IMR-90 (cell line): ENCODE results near the gene GTF3C1.
A peak's percentile ranks its signal among the peaks of the same experiment; 100 is the strongest.

Source experiments
- CEBPB ChIP-seq: IDR thresholded peaks from 2 replicates; pipeline ENCODE4 v1.6.1; 2012; ENCODE audit warnings: low read depth, low read length, improper control_type of control experiment
- CTCF ChIP-seq: conservative IDR thresholded peaks from 2 replicates; pipeline ENCODE4 v1.5.1; 2012; ENCODE audit warnings: mild to moderate bottlenecking, low read depth, low read length, improper control_type of control experiment
- FOS ChIP-seq: fragments of 150-350 bp; IDR thresholded peaks from 2 replicates; pipeline ENCODE4 v1.6.1; 2016; ENCODE audit warnings: low read depth, low read length
- MAFK ChIP-seq: IDR thresholded peaks from 2 replicates; pipeline ENCODE4 v1.6.1; 2012; ENCODE audit warnings: low read depth, low read length, improper control_type of control experiment
- MAZ ChIP-seq: IDR thresholded peaks from 2 replicates; pipeline ENCODE4 v1.6.1; 2012; ENCODE audit warnings: low read depth, mild to moderate bottlenecking, low read length, improper control_type of control experiment, moderate library complexity, borderline replicate concordance
- MXI1 ChIP-seq: IDR thresholded peaks from 2 replicates; pipeline ENCODE4 v1.6.1; 2012; ENCODE audit warnings: low read depth, mild to moderate bottlenecking, low read length, moderate library complexity, borderline replicate concordance
- POLR2A ChIP-seq: IDR thresholded peaks from 2 replicates; pipeline ENCODE4 v1.6.1; 2012; ENCODE audit warnings: mild to moderate bottlenecking, low read depth, low read length
- RAD21 ChIP-seq: IDR thresholded peaks from 2 replicates; pipeline ENCODE4 v1.6.1; 2012; ENCODE audit warnings: low read length, improper control_type of control experiment
- RCOR1 ChIP-seq: IDR thresholded peaks from 2 replicates; pipeline ENCODE4 v1.6.1; 2012; ENCODE audit warnings: mild to moderate bottlenecking, low read length, improper control_type of control experiment; ENCODE audit not compliant: insufficient replicate concordance
- SMC3 ChIP-seq: fragments of 150-350 bp; IDR thresholded peaks from 2 replicates; pipeline ENCODE4 v1.6.1; 2016; ENCODE audit warnings: low read depth, mild to moderate bottlenecking, antibody characterized with exemption, low read length, moderate library complexity
- TF ChIP-seq, protein P1 (sequence below): fragments of 150-350 bp; IDR thresholded peaks from 2 replicates; pipeline ENCODE4 v1.6.1; 2016; ENCODE audit warnings: low read depth, mild to moderate bottlenecking, low read length, moderate library complexity, borderline replicate concordance
- TF ChIP-seq, protein P2 (sequence below): fragments of 150-350 bp; IDR thresholded peaks from 2 replicates; pipeline ENCODE4 v1.6.1; 2017; ENCODE audit warnings: mild to moderate bottlenecking, antibody characterized with exemption, low read length, low read depth

DNA sequence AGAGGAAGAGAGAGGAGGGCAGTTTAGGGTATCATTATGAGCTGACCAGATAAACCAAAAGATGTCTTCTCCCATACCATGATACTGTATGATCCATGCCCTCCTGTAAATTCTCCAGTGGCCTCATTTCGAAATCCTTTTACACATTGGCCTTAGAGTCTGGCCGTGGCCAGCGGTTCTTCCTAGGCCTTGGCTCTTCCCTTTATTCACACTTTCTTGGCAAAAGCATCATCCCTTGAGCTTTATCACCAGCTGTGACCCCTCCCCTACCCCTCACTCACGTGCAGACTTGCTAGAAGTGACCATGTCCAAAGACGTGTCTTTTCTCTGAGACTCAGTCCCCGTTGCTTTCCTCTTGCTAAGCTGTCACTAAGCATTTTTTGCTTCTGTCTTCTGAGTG is 23.0 kb upstream of the GTF3C1 start:
- no peak for TF ChIP-seq CTCF
- no peak for TF ChIP-seq MAFK
- TF ChIP-seq RCOR1, result no peak
- TF ChIP-seq FOS, result no peak
- TF ChIP-seq SMC3, result no peak
- no peak for TF ChIP-seq POLR2A
- TF ChIP-seq, protein P1, sequence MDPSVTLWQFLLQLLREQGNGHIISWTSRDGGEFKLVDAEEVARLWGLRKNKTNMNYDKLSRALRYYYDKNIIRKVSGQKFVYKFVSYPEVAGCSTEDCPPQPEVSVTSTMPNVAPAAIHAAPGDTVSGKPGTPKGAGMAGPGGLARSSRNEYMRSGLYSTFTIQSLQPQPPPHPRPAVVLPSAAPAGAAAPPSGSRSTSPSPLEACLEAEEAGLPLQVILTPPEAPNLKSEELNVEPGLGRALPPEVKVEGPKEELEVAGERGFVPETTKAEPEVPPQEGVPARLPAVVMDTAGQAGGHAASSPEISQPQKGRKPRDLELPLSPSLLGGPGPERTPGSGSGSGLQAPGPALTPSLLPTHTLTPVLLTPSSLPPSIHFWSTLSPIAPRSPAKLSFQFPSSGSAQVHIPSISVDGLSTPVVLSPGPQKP, result no peak
- TF ChIP-seq RAD21, result no peak
- no peak for TF ChIP-seq MXI1
- TF ChIP-seq MAZ, result no peak
- TF ChIP-seq, protein P2, sequence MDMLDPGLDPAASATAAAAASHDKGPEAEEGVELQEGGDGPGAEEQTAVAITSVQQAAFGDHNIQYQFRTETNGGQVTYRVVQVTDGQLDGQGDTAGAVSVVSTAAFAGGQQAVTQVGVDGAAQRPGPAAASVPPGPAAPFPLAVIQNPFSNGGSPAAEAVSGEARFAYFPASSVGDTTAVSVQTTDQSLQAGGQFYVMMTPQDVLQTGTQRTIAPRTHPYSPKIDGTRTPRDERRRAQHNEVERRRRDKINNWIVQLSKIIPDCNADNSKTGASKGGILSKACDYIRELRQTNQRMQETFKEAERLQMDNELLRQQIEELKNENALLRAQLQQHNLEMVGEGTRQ, result no peak
- peak; percentile 25; the same call in 1 of the 2 replicates for TF ChIP-seq CEBPB
